Kidney glomerular epithelial cell (primary cell): ENCODE results near the gene INS.
A peak's percentile ranks its signal among the peaks of the same experiment; 100 is the strongest.

ENCODE experiments used
- DNase-seq: peaks from one replicate; lab custom pipeline; 2025; lab: John Stamatoyannopoulos, UW

The INS gene

GRCh38 chr11:2180789-2181370, 19.9 kb upstream of the INS start:
- DNase-seq = no peak

- DNase-seq = no peak
Observed at GRCh38 chr11:2180347-2180746, 19.3 kb upstream of the INS start.

- DNase-seq = no peak
Observed at GRCh38 chr11:2179516-2179915, 18.5 kb upstream of the INS start.

- peak; percentile 82 for DNase-seq
Observed at GRCh38 chr11:2178906-2179494, 18.0 kb upstream of the INS start.

- peak; percentile 38 for DNase-seq
Observed at GRCh38 chr11:2178055-2178773, 17.2 kb upstream of the INS start.

GRCh38 chr11:2177076-2177475, 16.1 kb upstream of the INS start:
- no peak for DNase-seq

- DNase-seq = no peak
Observed at GRCh38 chr11:2176389-2176900, 15.4 kb upstream of the INS start.

- peak; percentile 72 for DNase-seq
Observed at GRCh38 chr11:2175659-2176058, 14.7 kb upstream of the INS start.

- DNase-seq = no peak
Observed at GRCh38 chr11:2174361-2174760, 13.4 kb upstream of the INS start.

GRCh38 chr11:2173761-2174160, 12.8 kb upstream of the INS start:
- DNase-seq = no peak

- DNase-seq = no peak
Observed at GRCh38 chr11:2173150-2173693, 12.2 kb upstream of the INS start.

- DNase-seq = no peak
Observed at GRCh38 chr11:2172676-2173075, 11.7 kb upstream of the INS start.

GRCh38 chr11:2171591-2172003, 10.6 kb upstream of the INS start, which contains the start of gene TH:
TH (minus strand) TSS chr11:2171815; CDS start chr11:2171786, 29 bp downstream.
- no peak for DNase-seq

GRCh38 chr11:2169626-2170570, 8.9 kb upstream of the INS start:
- DNase-seq = no peak

- no peak for DNase-seq
Observed at GRCh38 chr11:2169005-2169378, 8.0 kb upstream of the INS start.

- DNase-seq = no peak
Observed at GRCh38 chr11:2168286-2169004, 7.4 kb upstream of the INS start.

GRCh38 chr11:2167141-2168045, 6.4 kb upstream of the INS start:
- DNase-seq = no peak

- DNase-seq = no peak
Observed at GRCh38 chr11:2166091-2166851, 5.3 kb upstream of the INS start.

- DNase-seq = no peak
Observed at GRCh38 chr11:2165571-2165970, 4.6 kb upstream of the INS start.
